ENCODE data around the gene PGGHG.
"Not testable (repeated sequence)": the region's sequence is repeated elsewhere in the genome, so short reads cannot be mapped to it uniquely, and the experiment has no call there.

PGGHG gene

GRCh38 chr11:306645-307371 lies 17.9 kb downstream of the PGGHG start:
- Histone ChIP-seq H3K27me3 (ENCODE audit: control insufficient read depth, insufficient read depth, low read length) (peaks cover 2% of the 10 kb centered on the region), H3K9ac (ENCODE audit: low read length) (no peak overlapping the region), H3K36me3 (ENCODE audit: control insufficient read depth, low read depth, low read length) (no peaks in the 10 kb centered on the region), H3K9me3 (ENCODE audit: control insufficient read depth, low read depth, low read length) (no peaks in the 10 kb centered on the region), H3K4me1 (ENCODE audit: control insufficient read depth, low read depth, low read length) (peaks cover 26% of the 10 kb centered on the region), H3K27ac (ENCODE audit: low read length) (no peak overlapping the region), H3K4me3 (ENCODE audit: low read length) (no peak overlapping the region)

GRCh38 chr11:307766-308708 lies 19.1 kb downstream of the PGGHG start, which contains the start of gene IFITM2:
Gene IFITM2, plus strand, starts transcription at chr11:307816. Its CDS starts 377 bp downstream, at chr11:308193.
- Histone ChIP-seq H3K4me3 (ENCODE audit: low read length) (peak within 1 kb of the TSS; percentile 70), H3K9ac (ENCODE audit: low read length) (peak within 1 kb of the TSS; percentile 37), H3K4me1 (ENCODE audit: control insufficient read depth, low read depth, low read length) (peaks cover 38% of the 10 kb centered on the region)
- not testable (repeated sequence) for H3K27ac ChIP-seq (ENCODE audit: low read length); H3K27me3 ChIP-seq (ENCODE audit: control insufficient read depth, insufficient read depth, low read length); H3K9me3 ChIP-seq (ENCODE audit: control insufficient read depth, low read depth, low read length); H3K36me3 ChIP-seq (ENCODE audit: control insufficient read depth, low read depth, low read length)

- Histone ChIP-seq H3K4me3 (ENCODE audit: low read length) (peak overlapping the region; percentile 70), H3K4me1 (ENCODE audit: control insufficient read depth, low read depth, low read length) (peaks cover 47% of the 10 kb centered on the region)
- not testable (repeated sequence) for H3K9ac ChIP-seq (ENCODE audit: low read length); H3K36me3 ChIP-seq (ENCODE audit: control insufficient read depth, low read depth, low read length); H3K27me3 ChIP-seq (ENCODE audit: control insufficient read depth, insufficient read depth, low read length); H3K27ac ChIP-seq (ENCODE audit: low read length); H3K9me3 ChIP-seq (ENCODE audit: control insufficient read depth, low read depth, low read length)
Measured at GRCh38 chr11:308740-309665, 20.1 kb downstream of the PGGHG start.

- not testable (repeated sequence) for H3K27ac ChIP-seq (ENCODE audit: low read length); H3K9ac ChIP-seq (ENCODE audit: low read length); H3K36me3 ChIP-seq (ENCODE audit: control insufficient read depth, low read depth, low read length); H3K9me3 ChIP-seq (ENCODE audit: control insufficient read depth, low read depth, low read length); H3K27me3 ChIP-seq (ENCODE audit: control insufficient read depth, insufficient read depth, low read length)
- peaks cover 51% of the 10 kb centered on the region for H3K4me1 ChIP-seq (ENCODE audit: control insufficient read depth, low read depth, low read length)
- peak overlapping the region; percentile 70 for H3K4me3 ChIP-seq (ENCODE audit: low read length)
Measured at GRCh38 chr11:309979-310572, 21.1 kb downstream of the PGGHG start.

- not testable (repeated sequence) for H3K27ac ChIP-seq (ENCODE audit: low read length)
Measured at GRCh38 chr11:311013-311748, 22.3 kb downstream of the PGGHG start.

GRCh38 chr11:312092-312816 lies 23.3 kb downstream of the PGGHG start:
- Histone ChIP-seq H3K9ac (ENCODE audit: low read length) (no peak overlapping the region), H3K9me3 (ENCODE audit: control insufficient read depth, low read depth, low read length) (no peaks in the 10 kb centered on the region), H3K36me3 (ENCODE audit: control insufficient read depth, low read depth, low read length) (no peaks in the 10 kb centered on the region), H3K4me3 (ENCODE audit: low read length) (no peak overlapping the region), H3K27me3 (ENCODE audit: control insufficient read depth, insufficient read depth, low read length) (peaks cover 30% of the 10 kb centered on the region), H3K4me1 (ENCODE audit: control insufficient read depth, low read depth, low read length) (peaks cover 45% of the 10 kb centered on the region), H3K27ac (ENCODE audit: low read length) (no peak overlapping the region)

More at GRCh38 chr11:311013-311748, 22.3 kb downstream of the PGGHG start:
- H3K27me3 ChIP-seq (ENCODE audit: control insufficient read depth, insufficient read depth, low read length), result peaks cover 20% of the 10 kb centered on the region
- not testable (repeated sequence) for H3K9ac ChIP-seq (ENCODE audit: low read length); H3K4me3 ChIP-seq (ENCODE audit: low read length); H3K9me3 ChIP-seq (ENCODE audit: control insufficient read depth, low read depth, low read length); H3K36me3 ChIP-seq (ENCODE audit: control insufficient read depth, low read depth, low read length)
- H3K4me1 ChIP-seq (ENCODE audit: control insufficient read depth, low read depth, low read length), result peaks cover 44% of the 10 kb centered on the region

GRCh38 chr11:313304-313786 lies 24.4 kb downstream of the PGGHG start:
- Histone ChIP-seq H3K36me3 (ENCODE audit: control insufficient read depth, low read depth, low read length) (no peaks in the 10 kb centered on the region), H3K27me3 (ENCODE audit: control insufficient read depth, insufficient read depth, low read length) (peaks cover 35% of the 10 kb centered on the region), H3K27ac (ENCODE audit: low read length) (peak overlapping the region; percentile 15), H3K4me3 (ENCODE audit: low read length) (peak overlapping the region; percentile 86), H3K4me1 (ENCODE audit: control insufficient read depth, low read depth, low read length) (peaks cover 50% of the 10 kb centered on the region), H3K9me3 (ENCODE audit: control insufficient read depth, low read depth, low read length) (no peaks in the 10 kb centered on the region), H3K9ac (ENCODE audit: low read length) (peak overlapping the region; percentile 54)

- H3K4me3 ChIP-seq (ENCODE audit: low read length), result peak within 1 kb of the TSS; percentile 86
- H3K36me3 ChIP-seq (ENCODE audit: control insufficient read depth, low read depth, low read length), result no peaks in the 10 kb centered on the region
- peak within 1 kb of the TSS; percentile 54 for H3K9ac ChIP-seq (ENCODE audit: low read length)
- no peaks in the 10 kb centered on the region for H3K9me3 ChIP-seq (ENCODE audit: control insufficient read depth, low read depth, low read length)
- H3K27me3 ChIP-seq (ENCODE audit: control insufficient read depth, insufficient read depth, low read length), result peaks cover 35% of the 10 kb centered on the region
- peak within 1 kb of the TSS; percentile 32 for H3K27ac ChIP-seq (ENCODE audit: low read length)
- H3K4me1 ChIP-seq (ENCODE audit: control insufficient read depth, low read depth, low read length), result peaks cover 50% of the 10 kb centered on the region
Measured at GRCh38 chr11:313787-314553, 25.0 kb downstream of the PGGHG start, which contains the start of gene IFITM1. Gene IFITM1, plus strand, starts transcription at chr11:314040. Its CDS starts 131 bp downstream, at chr11:314171.

- not testable (repeated sequence) for H3K27ac ChIP-seq (ENCODE audit: low read length); H3K9me3 ChIP-seq (ENCODE audit: control insufficient read depth, low read depth, low read length); H3K36me3 ChIP-seq (ENCODE audit: control insufficient read depth, low read depth, low read length)
- Histone ChIP-seq H3K9ac (ENCODE audit: low read length) (peak overlapping the region; percentile 54), H3K27me3 (ENCODE audit: control insufficient read depth, insufficient read depth, low read length) (peaks cover 35% of the 10 kb centered on the region), H3K4me3 (ENCODE audit: low read length) (peak overlapping the region; percentile 86), H3K4me1 (ENCODE audit: control insufficient read depth, low read depth, low read length) (peaks cover 46% of the 10 kb centered on the region)
Measured at GRCh38 chr11:314554-314875, 25.6 kb downstream of the PGGHG start.

Measured in iPS-18a (cell line).